GM19023 (cell line): ENCODE measurements around the gene EIF2A.

ENCODE experiments used
- ATAC-seq: cut with Tn5 transposase; IDR thresholded peaks from one replicate; pipeline ENCODE4 v1.9.1; 2021; ENCODE audit warnings: mild to moderate bottlenecking, moderate library complexity; ENCODE audit not compliant: unreplicated experiment

Gene EIF2A

GRCh38 chr3:150543128-150543527 is 3.5 kb upstream of the EIF2A start:
- ATAC-seq = no peak

GRCh38 chr3:150543531-150543930 is 3.1 kb upstream of the EIF2A start:
- ATAC-seq = no peak

GRCh38 chr3:150544041-150544440 is 2.5 kb upstream of the EIF2A start:
- no peak for ATAC-seq

GRCh38 chr3:150544726-150545125 is 1.9 kb upstream of the EIF2A start:
- ATAC-seq = no peak

DNA sequence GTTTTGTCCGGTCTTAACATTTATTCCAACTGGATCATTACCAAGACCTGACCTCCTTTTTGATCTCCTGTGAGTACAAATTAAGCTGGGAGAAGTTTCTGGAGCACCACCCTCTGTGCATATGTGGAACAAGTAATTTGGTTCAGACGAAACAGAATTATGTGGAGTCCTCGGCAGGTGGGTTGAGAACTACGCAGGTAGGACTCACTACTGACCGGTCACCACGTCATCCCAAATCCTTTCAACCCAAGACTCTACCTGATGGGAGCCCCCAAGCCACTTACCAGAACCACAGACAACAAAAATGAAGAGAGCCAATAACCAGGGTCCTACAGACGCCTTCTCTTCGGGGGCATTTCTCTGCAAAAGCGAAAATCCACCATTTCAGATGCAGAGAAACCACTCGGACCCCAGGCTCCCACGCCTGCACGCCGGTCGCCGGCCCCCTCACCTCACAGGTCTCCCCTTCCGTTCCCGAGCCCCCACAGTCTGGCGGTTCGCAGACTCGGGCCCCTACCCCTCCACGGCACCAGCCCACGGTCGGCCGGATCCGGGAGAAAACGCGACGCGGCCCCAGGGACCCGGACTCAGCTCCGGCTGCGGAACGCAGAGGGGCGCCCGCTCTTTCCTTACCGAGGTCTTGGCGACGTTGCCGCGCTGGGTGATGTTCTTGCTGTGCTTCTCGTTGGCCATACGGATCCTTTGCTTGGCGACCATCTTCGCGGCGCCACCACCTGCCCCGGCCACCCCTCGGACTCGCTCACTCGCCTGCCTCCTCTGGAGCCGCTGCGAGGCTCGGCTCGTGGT is 965 bp upstream of the EIF2A start:
- ATAC-seq = peak; percentile 24

GRCh38 chr3:150547045-150547741 is 606 bp downstream of the EIF2A start:
- ATAC-seq = no peak

DNA sequence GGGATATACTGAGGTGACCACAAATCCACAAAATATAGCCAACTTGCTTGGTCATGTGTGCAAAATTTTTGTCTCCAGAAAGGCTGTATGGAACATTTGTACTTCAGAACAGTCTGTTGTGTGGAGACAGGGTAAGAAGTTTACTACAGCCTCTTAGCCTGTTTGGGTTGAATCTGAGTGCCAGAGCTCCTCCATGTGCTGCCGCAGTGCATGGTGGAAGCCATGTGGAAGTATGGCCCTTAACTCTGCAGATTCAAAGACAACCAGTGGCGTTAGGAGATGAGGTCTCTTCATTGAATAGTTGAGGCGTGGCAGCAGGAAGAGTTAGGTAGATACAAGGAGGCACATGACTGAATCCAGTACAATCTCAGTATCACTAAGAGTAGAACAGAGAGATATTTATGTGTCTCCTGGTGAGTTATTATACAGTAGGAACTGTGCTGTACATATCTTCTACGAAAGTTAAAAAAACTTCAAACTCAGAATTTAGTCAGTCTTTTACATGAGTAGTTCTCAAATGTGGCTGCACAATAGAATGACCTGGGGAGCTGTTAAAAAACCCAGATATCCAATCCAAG is 9.4 kb downstream of the EIF2A start:
- no peak for ATAC-seq

- no peak for ATAC-seq
Observed at GRCh38 chr3:150556792-150557191, 10.2 kb downstream of the EIF2A start.

DNA sequence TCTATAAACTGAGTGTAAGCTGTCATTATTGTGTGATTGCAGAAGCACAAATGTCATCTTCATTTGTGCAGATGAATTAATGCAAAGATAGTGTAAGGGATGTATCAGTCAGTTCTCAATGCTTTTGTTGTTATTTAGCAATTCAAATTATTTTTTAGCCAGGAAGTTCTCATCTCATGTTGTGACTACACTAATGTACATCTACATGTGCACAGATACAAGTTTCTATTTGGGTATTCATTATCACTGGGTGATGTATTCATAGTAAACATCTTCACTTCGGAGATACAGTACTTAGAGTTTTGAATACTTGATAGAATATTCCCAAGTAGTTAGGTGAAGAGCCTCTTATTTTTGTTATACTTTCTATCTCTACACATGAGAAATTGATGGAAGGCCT is 11.1 kb downstream of the EIF2A start:
- ATAC-seq = no peak

- ATAC-seq = no peak
Observed at GRCh38 chr3:150564243-150564642, 17.7 kb downstream of the EIF2A start.

DNA sequence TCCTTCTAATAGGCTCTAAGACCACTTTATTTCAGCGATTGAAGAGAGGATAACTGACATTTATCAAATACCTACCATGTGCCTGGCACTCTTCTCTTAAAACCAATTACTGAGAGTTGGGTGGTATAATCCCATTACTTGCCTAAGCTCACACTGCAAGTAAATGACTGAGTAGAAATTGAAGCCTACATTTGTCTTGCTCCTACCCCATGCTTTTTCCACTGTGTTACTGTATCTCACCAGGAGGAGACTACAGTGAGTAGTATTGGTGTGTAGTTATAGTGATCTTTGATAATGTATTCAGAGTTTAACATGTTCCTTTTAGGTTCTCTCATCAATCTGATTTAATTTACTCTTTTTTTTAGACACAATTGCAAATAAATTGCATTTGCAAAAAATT is 20.7 kb downstream of the EIF2A start:
- ATAC-seq = no peak

- no peak for ATAC-seq
Observed at GRCh38 chr3:150577855-150578254, 31.3 kb downstream of the EIF2A start.

GRCh38 chr3:150581174-150581573 is 34.6 kb downstream of the EIF2A start:
- no peak for ATAC-seq

- peak; percentile 85 for ATAC-seq
Observed at GRCh38 chr3:150582620-150583019, 36.0 kb downstream of the EIF2A start.

DNA sequence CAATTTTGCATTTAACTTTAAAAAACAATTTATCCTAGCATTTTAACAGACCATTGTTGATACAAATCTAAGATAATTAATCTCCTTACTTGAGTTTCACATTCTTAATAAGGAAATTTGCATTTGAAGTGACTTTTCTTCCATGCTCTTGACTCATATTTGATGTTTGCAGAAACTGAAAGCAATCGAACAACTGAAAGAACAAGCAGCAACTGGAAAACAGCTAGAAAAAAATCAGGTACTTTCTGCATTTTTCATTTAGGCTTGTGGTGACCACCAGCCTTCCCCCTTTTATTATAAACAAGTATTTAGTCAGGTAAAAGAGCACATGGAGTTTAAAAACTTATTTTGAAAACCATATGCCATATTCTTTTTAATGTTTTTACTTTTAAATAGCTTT is 36.4 kb downstream of the EIF2A start:
- peak; percentile 54 for ATAC-seq

GRCh38 chr3:150588027-150588830 is 41.6 kb downstream of the EIF2A start:
- no peak for ATAC-seq

- no peak for ATAC-seq
Observed at GRCh38 chr3:150589759-150590158, 43.2 kb downstream of the EIF2A start.

- ATAC-seq = no peak
Observed at GRCh38 chr3:150594150-150594549, 47.6 kb downstream of the EIF2A start.

- ATAC-seq = no peak
Observed at GRCh38 chr3:150597646-150598045, 51.1 kb downstream of the EIF2A start.

DNA sequence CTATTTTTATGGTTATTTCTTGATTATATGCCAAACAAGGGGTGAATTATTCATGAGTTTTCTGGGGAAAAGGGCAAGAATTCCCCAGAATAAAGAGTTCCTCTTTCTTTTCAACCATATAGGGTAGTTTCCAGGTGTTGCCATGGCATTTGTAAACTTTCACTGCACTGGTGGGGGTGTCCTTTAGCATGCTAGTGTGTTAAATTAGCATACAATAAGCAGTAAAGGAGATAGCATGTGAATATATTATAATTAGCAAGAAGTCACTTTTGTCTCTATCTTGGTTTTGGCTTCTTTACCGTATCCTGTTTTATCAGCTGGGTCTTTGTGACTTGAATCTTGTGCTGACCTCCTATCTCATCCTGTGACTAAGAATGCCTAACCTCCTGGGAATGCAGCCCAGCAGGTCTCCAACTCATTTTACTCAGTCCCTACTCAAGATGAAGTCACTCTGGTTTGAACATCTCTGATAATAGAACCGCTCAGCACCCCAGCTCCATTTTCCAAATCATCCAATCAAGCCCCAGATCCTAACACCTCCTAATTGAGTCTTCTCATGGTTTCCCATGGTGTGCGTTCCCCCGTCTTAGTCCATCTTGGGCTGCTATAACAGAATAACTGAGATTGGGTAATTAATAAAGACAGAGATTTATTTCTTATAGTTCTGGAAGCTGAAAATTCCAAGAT is 53.2 kb downstream of the EIF2A start:
- ATAC-seq = no peak
